KOPT-K1 (cell line): Measurements from ENCODE around the gene AKAP5.
"Not testable (repeated sequence)": the region's sequence is repeated elsewhere in the genome, so short reads cannot be mapped to it uniquely, and the experiment has no call there.

Experiments used
- H3K27ac ChIP-seq: fragments of 200-600 bp; sonication (generic); 2 replicates; pipeline ENCODE4 v1.5.1; 2016; ENCODE audit warnings: antibody characterized with exemption, mild to moderate bottlenecking, low read depth, low read length; ENCODE audit not compliant: poor library complexity, severe bottlenecking
- H3K36me3 ChIP-seq: fragments of 200-600 bp; sonication (generic); 2 replicates; pipeline ENCODE4 v1.5.1; 2017; ENCODE audit warnings: antibody characterized with exemption, mild to moderate bottlenecking, low read length, moderate library complexity; ENCODE audit not compliant: insufficient read depth
- H3K9me3 ChIP-seq: fragments of 200-600 bp; sonication (generic); 2 replicates; pipeline ENCODE4 v1.5.1; 2017; ENCODE audit warnings: antibody characterized with exemption, low read length, mild to moderate bottlenecking; ENCODE audit not compliant: insufficient read depth, poor library complexity, severe bottlenecking

Gene AKAP5

GRCh38 chr14:64504310-64504896 is 39.1 kb downstream of the AKAP5 start, which contains the start of gene ZBTB1:
Gene ZBTB1 (plus strand): TSS chr14:64504770. CDS start chr14:64521505, 16,735 bp downstream.
- Histone ChIP-seq H3K27ac (peak within 1 kb of the TSS; percentile 96), H3K9me3 (no peaks in the 10 kb centered on the region), H3K36me3 (no peaks in the 10 kb centered on the region)

- Histone ChIP-seq H3K9me3 (no peaks in the 10 kb centered on the region), H3K36me3 (no peaks in the 10 kb centered on the region), H3K27ac (peak overlapping the region; percentile 96)
Measured at GRCh38 chr14:64504897-64505794, 39.8 kb downstream of the AKAP5 start.

DNA sequence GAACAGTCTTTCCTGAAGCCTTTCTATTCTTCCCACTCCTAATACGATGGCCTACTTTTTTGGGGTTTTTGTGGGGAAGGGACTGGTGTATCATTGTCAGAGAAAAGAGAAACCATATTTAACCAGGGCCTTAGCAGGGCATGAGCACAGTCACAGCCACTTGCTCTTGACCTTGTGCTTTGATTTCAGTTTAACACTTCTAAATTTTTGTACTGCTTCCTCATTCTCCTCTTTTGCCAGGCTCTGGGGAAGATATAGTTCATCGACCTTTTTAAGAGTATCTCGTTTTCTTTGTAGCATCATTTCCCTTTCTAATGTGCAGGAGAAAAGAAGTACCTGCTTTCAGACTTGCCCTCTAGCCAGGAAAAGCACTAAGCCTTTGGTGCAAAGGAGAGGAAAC is 41.4 kb downstream of the AKAP5 start:
- peak overlapping the region; percentile 96 for H3K27ac ChIP-seq
- H3K36me3 ChIP-seq = peaks cover 6% of the 10 kb centered on the region
- H3K9me3 ChIP-seq = no peaks in the 10 kb centered on the region

GRCh38 chr14:64507376-64508156 is 42.3 kb downstream of the AKAP5 start:
- H3K9me3 ChIP-seq = no peaks in the 10 kb centered on the region
- H3K36me3 ChIP-seq = peaks cover 7% of the 10 kb centered on the region
- peak overlapping the region; percentile 96 for H3K27ac ChIP-seq

DNA sequence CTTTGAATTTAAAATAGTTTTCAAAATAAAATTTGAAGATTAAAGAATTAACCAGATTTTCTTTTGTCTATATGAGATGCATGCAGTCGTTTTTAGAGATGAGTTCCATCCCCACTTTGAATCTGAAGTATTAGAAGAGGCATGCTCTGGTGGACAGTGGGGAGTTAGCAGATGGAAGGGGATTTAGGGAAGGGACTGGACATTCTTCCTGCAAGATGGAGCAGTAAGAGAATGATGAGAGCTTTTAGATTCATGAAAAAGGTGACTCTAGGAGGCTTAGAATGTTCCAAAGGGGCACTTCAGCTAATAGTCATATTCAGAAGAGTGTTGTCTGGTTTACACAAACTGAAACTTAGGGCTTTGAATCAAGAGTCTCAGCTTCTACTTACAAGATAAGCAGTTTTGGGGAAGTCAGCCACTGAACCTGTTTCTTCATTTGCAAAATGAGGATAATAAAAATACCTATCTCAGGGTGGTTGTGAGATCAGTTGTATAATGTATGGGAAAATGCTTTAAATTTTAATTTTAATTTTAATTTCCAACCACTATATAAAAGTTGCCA is 43.0 kb downstream of the AKAP5 start:
- Histone ChIP-seq H3K27ac (no peak overlapping the region), H3K36me3 (peaks cover 11% of the 10 kb centered on the region), H3K9me3 (no peaks in the 10 kb centered on the region)

- Histone ChIP-seq H3K27ac (no peak overlapping the region), H3K36me3 (peaks cover 16% of the 10 kb centered on the region), H3K9me3 (no peaks in the 10 kb centered on the region)
Measured at GRCh38 chr14:64509036-64509435, 43.7 kb downstream of the AKAP5 start.

DNA sequence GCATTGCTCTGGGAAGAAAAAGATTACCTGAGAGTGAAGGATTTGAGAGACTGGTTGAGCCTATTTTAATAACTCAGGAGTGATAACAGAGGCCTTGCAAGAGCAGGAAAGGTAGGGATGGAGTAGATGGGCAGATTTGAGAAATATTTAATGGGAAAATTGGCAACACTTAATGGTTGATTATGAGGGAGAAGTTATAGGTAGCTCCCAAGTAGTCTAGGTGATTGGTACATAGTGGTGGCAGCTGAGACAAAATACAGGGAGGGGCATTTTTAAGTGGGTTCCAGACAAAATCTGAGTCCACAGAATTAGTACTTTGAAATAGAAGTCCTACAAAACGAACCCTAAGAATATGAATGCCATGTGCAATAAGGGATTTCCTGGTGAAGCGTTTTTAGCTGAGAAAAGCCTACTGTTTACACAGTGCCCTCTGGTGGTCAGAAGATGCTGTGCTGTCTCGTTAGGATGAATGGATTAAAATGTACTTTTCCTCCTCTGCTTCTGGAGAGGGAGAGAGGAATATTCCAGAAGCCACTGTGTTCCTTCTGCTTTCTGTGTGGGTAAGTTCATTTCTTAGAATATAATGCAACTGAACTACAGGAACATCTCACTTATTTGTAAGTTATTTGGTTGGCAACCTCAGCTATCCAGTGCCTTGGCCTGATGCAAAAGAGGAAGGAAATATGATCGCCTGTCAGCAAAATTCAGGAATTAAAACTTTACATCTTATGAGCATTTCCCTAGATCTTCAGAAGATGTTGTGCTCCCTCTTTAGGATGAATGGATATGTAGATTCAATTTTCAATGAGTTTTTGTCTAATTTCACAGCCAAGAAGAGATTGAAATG is 45.7 kb downstream of the AKAP5 start:
- no peaks in the 10 kb centered on the region for H3K9me3 ChIP-seq
- peaks cover 21% of the 10 kb centered on the region for H3K36me3 ChIP-seq
- H3K27ac ChIP-seq = peak overlapping the region; percentile 11

DNA sequence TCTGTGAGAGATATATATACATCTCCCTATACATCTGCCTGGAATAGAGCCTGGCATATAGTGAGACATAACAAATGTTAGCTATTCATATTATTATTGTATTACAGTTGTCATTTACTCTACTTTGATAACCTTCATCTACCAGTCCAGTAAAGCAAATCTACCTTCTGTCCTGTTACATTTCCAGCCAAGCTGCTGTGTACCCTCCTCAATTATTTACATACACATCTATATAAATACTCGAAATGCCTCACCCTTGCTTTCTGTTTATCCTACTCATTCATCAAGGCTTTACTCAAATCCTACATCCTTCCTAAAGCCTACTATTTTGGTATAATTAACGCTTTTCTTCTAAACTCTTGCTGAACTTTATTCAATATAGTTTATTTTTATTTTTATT is 48.0 kb downstream of the AKAP5 start:
- Histone ChIP-seq H3K9me3 (no peaks in the 10 kb centered on the region), H3K36me3 (peaks cover 21% of the 10 kb centered on the region), H3K27ac (no peak overlapping the region)

GRCh38 chr14:64515053-64515452 is 49.8 kb downstream of the AKAP5 start:
- Histone ChIP-seq H3K27ac (no peak overlapping the region), H3K36me3 (peaks cover 21% of the 10 kb centered on the region), H3K9me3 (no peaks in the 10 kb centered on the region)

DNA sequence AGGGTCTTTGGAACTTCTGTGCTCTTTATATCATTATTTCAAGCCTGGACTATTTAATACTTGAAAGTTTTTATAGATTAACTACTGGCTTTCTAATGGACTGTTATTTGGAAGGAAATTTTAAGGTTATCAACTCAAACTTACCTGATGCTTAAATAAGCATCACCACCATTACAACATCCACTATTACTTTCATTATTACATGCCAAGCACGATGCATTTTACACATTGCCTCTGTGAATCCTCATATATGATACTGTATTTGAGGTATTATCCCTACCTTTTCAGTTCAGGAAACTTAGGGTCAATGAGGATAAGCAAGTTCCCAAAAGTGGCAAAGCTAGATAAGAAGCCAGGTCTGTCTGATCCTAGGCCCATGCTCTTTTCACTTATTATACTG is 51.7 kb downstream of the AKAP5 start:
- no peak overlapping the region for H3K27ac ChIP-seq
- H3K36me3 ChIP-seq = peaks cover 26% of the 10 kb centered on the region
- H3K9me3 ChIP-seq = no peaks in the 10 kb centered on the region

- H3K36me3 ChIP-seq = peaks cover 33% of the 10 kb centered on the region
- H3K9me3 ChIP-seq, H3K27ac ChIP-seq: not testable (repeated sequence)
Measured at GRCh38 chr14:64517667-64518066, 52.4 kb downstream of the AKAP5 start.

GRCh38 chr14:64518229-64518628 is 52.9 kb downstream of the AKAP5 start:
- peaks cover 35% of the 10 kb centered on the region for H3K36me3 ChIP-seq
- H3K9me3 ChIP-seq = no peaks in the 10 kb centered on the region
- no peak overlapping the region for H3K27ac ChIP-seq

DNA sequence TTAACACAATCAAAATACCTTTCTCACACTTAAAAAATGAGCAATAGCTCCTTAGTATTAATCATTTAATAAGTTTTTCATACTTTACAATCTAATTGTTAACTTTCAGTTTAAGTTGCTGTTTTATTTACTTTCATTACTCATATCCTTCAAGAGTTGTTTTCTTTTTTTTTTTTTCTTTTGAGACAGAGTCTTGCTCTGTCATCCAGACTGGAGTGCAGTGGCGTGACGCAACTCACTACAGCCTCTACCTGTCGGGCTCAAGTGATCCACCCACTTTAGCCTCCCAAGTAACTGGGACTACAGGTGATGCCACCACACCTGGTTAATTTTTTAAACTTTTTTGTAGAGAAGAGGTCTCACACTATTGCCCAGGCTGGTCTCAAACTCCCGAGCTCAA is 55.4 kb downstream of the AKAP5 start:
- Histone ChIP-seq H3K9me3 (no peaks in the 10 kb centered on the region), H3K36me3 (peaks cover 46% of the 10 kb centered on the region), H3K27ac (no peak overlapping the region)
